HT-29 (cell line): Measurements from ENCODE around the gene RAB6A. TPM values are rescaled to one million over a fixed set of nuclear protein-coding genes. Genes with fewer than 3 reads are reported as not detected.
"Not testable (repeated sequence)": the region's sequence is repeated elsewhere in the genome, so short reads cannot be mapped to it uniquely, and the experiment has no call there.

Experiments used
- DNase-seq: peaks from one replicate; pipeline ENCODE4 v3.0.0-alpha.2; 2015; ENCODE audit warnings: low spot score
- total RNA-seq: library from RNA; depleted of rRNA; stranded (reverse); fragments of >200 nt; shearing (Covaris generic); gene quantifications from 2 replicates; pipeline ENCODE4 v1.2.3, GENCODE V29; 2014; rRNA removed

Gene RAB6A
- 158 and 166 TPM in 2 replicates for total RNA-seq

- DNase-seq: peak; percentile 100
Observed at GRCh38 chr11:73760679-73761402, at the start of gene RAB6A. RAB6A (minus strand) TSS chr11:73761074; CDS start chr11:73760635, 439 bp downstream.

GRCh38 chr11:73810637-73811036 is 49.8 kb upstream of the RAB6A start:
- DNase-seq: no peak

- no peak for DNase-seq
Observed at GRCh38 chr11:73808052-73808451, 47.2 kb upstream of the RAB6A start.

- DNase-seq: no peak
Observed at GRCh38 chr11:73804712-73805111, 43.8 kb upstream of the RAB6A start.

- DNase-seq: no peak
Observed at GRCh38 chr11:73801136-73801535, 40.3 kb upstream of the RAB6A start.

- DNase-seq: no peak
Observed at GRCh38 chr11:73800276-73800806, 39.5 kb upstream of the RAB6A start.

- DNase-seq: no peak
Observed at GRCh38 chr11:73797457-73797856, 36.6 kb upstream of the RAB6A start.

GRCh38 chr11:73795925-73796632 is 35.2 kb upstream of the RAB6A start:
- no peak for DNase-seq

GRCh38 chr11:73792584-73792983 is 31.7 kb upstream of the RAB6A start:
- DNase-seq: no peak

- no peak for DNase-seq
Observed at GRCh38 chr11:73789279-73789670, 28.4 kb upstream of the RAB6A start.

GRCh38 chr11:73787643-73788558 is 27.0 kb upstream of the RAB6A start, which contains the start of gene MRPL48:
MRPL48 (plus strand) TSS chr11:73787874; CDS start chr11:73787972, 98 bp downstream.
- DNase-seq: peak; percentile 97

GRCh38 chr11:73787051-73787642 is 26.3 kb upstream of the RAB6A start:
- no peak for DNase-seq

GRCh38 chr11:73785467-73785866 is 24.6 kb upstream of the RAB6A start:
- not testable (repeated sequence) for DNase-seq

- DNase-seq: no peak
Observed at GRCh38 chr11:73784734-73785133, 23.9 kb upstream of the RAB6A start.

- no peak for DNase-seq
Observed at GRCh38 chr11:73784080-73784634, 23.3 kb upstream of the RAB6A start.

- DNase-seq: no peak
Observed at GRCh38 chr11:73783483-73784020, 22.7 kb upstream of the RAB6A start.

- DNase-seq: no peak
Observed at GRCh38 chr11:73781303-73781702, 20.4 kb upstream of the RAB6A start.

GRCh38 chr11:73779084-73779902 is 18.4 kb upstream of the RAB6A start:
- DNase-seq: peak; percentile 99

- DNase-seq: not testable (repeated sequence)
Observed at GRCh38 chr11:73770811-73771210, 9.9 kb upstream of the RAB6A start.

- DNase-seq: no peak
Observed at GRCh38 chr11:73766763-73767162, 5.9 kb upstream of the RAB6A start.
